ENCODE measurements around the gene SYNGR1.

DNA sequence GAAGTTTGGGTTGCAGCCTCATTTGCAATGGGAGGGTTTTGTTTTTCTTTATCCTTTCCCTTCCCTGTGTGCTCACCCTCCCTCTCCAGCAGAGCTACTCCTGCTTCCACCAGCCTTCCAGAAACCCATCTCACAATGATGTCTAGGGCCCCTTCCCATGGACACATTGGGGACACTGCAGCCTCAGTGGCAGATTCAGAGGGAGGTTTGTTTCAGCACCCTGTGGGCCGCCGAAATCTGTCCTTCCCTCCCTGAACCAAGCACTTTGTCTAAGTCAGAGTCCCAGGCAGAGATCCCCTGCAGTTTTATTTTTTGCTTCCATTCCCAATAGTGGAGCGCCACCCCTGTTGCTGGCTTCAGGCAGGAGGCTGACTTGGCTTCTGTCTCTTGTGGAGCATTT, 8.6 kb upstream of the SYNGR1 start:
- TF ChIP-seq, protein P1, sequence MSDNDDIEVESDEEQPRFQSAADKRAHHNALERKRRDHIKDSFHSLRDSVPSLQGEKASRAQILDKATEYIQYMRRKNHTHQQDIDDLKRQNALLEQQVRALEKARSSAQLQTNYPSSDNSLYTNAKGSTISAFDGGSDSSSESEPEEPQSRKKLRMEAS (IDR thresholded peaks at IDR 0.05): no peak
- TF ChIP-seq EP300 (IDR thresholded peaks at IDR 0.05; ENCODE audit: borderline replicate concordance) (no peak), CEBPB (IDR thresholded peaks at IDR 0.05) (no peak), RAD21 (IDR thresholded peaks at IDR 0.05; ENCODE audit: low read depth) (no peak), YY1 (IDR thresholded peaks at IDR 0.05; ENCODE audit: low read depth) (no peak), TAF1 (IDR thresholded peaks at IDR 0.05; ENCODE audit: low read depth) (no peak), TEAD4 (IDR thresholded peaks at IDR 0.05) (no peak), CREB1 (IDR thresholded peaks at IDR 0.05; ENCODE audit: low read depth) (no peak), EGR1 (IDR thresholded peaks at IDR 0.05) (no peak), TCF12 (IDR thresholded peaks at IDR 0.05; ENCODE audit: low read depth) (no peak), FOXM1 (IDR thresholded peaks at IDR 0.05; ENCODE audit: borderline replicate concordance, low read depth) (no peak), ZBTB7A (IDR thresholded peaks at IDR 0.05; ENCODE audit: low read depth) (no peak)
- TF ChIP-seq, protein P2, sequence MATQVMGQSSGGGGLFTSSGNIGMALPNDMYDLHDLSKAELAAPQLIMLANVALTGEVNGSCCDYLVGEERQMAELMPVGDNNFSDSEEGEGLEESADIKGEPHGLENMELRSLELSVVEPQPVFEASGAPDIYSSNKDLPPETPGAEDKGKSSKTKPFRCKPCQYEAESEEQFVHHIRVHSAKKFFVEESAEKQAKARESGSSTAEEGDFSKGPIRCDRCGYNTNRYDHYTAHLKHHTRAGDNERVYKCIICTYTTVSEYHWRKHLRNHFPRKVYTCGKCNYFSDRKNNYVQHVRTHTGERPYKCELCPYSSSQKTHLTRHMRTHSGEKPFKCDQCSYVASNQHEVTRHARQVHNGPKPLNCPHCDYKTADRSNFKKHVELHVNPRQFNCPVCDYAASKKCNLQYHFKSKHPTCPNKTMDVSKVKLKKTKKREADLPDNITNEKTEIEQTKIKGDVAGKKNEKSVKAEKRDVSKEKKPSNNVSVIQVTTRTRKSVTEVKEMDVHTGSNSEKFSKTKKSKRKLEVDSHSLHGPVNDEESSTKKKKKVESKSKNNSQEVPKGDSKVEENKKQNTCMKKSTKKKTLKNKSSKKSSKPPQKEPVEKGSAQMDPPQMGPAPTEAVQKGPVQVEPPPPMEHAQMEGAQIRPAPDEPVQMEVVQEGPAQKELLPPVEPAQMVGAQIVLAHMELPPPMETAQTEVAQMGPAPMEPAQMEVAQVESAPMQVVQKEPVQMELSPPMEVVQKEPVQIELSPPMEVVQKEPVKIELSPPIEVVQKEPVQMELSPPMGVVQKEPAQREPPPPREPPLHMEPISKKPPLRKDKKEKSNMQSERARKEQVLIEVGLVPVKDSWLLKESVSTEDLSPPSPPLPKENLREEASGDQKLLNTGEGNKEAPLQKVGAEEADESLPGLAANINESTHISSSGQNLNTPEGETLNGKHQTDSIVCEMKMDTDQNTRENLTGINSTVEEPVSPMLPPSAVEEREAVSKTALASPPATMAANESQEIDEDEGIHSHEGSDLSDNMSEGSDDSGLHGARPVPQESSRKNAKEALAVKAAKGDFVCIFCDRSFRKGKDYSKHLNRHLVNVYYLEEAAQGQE (IDR thresholded peaks at IDR 0.05; ENCODE audit: low read depth): no peak
- TF ChIP-seq, protein P3, sequence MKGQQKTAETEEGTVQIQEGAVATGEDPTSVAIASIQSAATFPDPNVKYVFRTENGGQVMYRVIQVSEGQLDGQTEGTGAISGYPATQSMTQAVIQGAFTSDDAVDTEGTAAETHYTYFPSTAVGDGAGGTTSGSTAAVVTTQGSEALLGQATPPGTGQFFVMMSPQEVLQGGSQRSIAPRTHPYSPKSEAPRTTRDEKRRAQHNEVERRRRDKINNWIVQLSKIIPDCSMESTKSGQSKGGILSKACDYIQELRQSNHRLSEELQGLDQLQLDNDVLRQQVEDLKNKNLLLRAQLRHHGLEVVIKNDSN (IDR thresholded peaks at IDR 0.05): no peak
